HG03175 (cell line): ENCODE data around the gene FERMT3.
A peak's percentile ranks its signal among the peaks of the same experiment; 100 is the strongest.

Source experiments
- ATAC-seq: cut with Tn5 transposase; IDR thresholded peaks from one replicate; pipeline ENCODE4 v1.9.1; 2021; ENCODE audit warnings: mild to moderate bottlenecking, moderate library complexity; ENCODE audit not compliant: unreplicated experiment

Gene FERMT3

DNA sequence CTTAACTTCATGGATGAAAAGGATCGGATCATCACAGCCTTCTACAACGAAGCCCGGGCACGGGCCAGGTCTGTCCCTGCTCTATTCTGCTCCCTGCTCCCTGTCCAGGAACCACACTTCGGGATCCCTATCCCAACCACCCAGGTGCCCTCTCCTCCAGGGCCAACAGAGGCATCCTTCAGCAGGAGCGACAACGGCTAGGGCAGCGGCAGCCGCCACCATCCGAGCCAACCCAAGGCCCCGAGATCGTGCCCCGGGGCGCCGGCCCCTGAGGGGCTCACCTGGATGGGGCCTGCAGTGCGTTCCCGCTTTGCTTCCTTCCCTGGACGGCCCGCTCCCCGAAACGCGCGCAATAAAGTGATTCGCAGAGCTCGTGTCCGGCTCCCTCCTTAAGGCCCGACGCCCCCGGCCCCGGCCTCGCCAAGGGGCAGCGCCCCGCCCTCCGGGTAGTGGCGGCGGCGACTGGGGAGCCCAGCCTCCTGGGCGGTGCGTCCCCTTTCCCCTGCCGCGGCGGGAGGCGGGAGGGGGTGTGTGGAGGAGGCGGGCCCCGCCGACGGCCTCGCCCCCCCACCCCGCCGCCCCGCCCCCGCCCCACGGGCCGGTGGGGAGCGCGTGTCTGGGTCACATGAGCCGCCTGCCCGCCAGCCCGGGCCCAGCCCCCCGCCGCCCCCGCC is 27.5 kb downstream of the FERMT3 start, which contains the start of gene VEGFB:
Gene VEGFB, plus strand, starts transcription at position 672 of the 674 bp plus-strand sequence. CDS start 250 bp downstream, outside the sequence.
- ATAC-seq, result peak; percentile 31

DNA sequence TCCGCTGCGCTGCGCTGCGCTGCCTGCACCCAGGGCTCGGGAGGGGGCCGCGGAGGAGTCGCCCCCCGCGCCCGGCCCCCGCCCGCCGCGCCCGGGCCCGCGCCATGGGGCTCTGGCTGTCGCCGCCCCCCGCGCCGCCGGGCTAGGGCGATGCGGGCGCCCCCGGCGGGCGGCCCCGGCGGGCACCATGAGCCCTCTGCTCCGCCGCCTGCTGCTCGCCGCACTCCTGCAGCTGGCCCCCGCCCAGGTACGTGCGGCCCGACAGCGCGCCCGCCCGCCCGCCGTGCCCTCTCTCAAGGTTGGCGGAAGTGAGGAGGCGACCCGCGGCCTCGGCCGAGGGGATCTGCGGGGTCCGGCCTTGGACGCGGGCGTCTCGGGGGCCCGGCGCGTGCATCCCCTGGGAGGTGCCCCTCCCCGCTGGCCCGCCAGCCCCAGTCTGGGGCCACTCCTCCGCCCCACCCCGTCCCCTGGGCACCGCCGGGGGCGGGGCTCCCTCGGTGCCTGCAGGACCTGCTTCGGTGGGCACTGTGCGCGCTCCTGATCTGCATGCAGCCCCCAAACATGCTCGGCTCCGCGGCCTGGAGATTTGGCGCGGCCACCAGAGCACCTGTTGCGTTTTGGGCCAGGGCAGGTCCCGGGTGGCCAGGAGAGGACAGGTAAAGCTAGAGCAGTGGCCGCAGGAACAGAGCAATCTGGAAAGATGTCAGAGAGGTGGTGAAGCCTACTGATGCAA is 28.3 kb downstream of the FERMT3 start:
- peak; percentile 26 for ATAC-seq

DNA sequence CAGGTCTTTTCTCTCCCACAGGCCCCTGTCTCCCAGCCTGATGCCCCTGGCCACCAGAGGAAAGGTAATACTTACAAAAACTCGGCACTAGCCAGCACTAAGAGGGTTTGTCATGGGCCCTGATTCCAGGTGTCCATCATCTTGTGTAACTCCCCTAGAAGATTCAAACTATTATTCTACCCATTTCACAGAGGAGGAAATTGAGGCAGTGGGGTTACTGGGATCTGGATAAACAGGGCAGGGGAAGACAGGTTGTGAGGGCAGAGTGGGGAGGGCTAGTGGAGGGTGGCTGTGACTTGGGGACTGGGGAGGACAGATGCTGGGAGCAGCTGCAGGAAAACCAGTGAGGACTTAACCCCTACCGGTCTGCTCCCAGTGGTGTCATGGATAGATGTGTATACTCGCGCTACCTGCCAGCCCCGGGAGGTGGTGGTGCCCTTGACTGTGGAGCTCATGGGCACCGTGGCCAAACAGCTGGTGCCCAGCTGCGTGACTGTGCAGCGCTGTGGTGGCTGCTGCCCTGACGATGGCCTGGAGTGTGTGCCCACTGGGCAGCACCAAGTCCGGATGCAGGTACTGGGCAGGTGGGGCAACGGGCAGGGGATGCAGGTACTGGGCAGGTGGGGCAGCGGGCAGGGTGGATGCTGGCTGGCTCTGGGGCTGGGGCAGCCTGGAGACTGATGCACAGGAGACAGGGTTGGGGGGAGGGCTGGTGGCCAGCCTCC is 29.1 kb downstream of the FERMT3 start:
- ATAC-seq, result no peak

DNA sequence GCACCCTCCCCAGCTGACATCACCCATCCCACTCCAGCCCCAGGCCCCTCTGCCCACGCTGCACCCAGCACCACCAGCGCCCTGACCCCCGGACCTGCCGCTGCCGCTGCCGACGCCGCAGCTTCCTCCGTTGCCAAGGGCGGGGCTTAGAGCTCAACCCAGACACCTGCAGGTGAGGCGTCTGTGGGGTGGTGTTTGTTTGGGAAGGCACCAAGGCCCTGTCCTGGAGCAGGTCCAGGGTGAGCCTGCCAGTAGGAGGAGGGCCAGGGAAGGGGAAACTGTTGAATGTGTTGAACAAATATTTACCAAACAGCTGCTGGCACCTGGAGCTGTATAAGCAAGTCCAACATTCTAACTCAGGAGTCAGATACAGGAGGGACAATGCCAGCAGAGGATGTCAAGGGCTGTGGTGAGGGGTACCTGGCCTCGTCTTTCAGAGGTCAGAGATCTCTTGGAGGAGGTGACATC is 31.0 kb downstream of the FERMT3 start:
- no peak for ATAC-seq

DNA sequence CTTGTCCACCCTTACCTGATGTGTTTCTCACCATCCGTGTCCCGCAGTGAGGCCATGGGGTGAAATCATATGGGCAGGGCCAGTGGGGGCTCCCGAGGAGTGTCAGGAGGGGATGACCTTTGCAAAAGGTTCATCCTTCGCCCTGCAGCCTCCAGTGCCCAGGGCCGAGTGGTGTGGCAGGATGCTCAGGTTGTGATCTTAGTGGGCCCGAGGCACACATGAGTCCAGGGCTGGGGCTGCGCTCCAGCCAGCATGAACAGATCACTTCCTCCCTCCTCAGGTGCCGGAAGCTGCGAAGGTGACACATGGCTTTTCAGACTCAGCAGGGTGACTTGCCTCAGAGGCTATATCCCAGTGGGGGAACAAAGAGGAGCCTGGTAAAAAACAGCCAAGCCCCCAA is 31.6 kb downstream of the FERMT3 start:
- no peak for ATAC-seq

DNA sequence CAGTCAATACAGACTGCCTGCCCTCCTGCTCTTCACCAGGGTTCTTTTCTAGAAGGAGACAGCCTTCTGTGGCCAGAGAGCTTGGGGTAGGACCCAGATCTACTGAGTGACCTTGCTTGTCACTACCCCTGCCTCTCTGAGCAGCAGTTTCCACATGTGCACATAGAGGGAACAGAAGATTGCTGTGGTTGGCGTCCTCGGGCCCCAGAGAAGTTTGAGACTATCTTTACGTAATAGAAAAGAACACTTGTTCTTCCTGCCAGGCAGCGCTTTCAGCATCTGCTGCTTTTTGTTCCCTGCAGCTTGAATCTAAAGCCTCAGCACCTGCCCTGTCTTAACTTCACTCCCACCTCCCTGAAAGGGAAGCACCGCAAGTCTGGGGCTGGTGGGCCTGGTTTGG is 32.5 kb downstream of the FERMT3 start:
- no peak for ATAC-seq

DNA sequence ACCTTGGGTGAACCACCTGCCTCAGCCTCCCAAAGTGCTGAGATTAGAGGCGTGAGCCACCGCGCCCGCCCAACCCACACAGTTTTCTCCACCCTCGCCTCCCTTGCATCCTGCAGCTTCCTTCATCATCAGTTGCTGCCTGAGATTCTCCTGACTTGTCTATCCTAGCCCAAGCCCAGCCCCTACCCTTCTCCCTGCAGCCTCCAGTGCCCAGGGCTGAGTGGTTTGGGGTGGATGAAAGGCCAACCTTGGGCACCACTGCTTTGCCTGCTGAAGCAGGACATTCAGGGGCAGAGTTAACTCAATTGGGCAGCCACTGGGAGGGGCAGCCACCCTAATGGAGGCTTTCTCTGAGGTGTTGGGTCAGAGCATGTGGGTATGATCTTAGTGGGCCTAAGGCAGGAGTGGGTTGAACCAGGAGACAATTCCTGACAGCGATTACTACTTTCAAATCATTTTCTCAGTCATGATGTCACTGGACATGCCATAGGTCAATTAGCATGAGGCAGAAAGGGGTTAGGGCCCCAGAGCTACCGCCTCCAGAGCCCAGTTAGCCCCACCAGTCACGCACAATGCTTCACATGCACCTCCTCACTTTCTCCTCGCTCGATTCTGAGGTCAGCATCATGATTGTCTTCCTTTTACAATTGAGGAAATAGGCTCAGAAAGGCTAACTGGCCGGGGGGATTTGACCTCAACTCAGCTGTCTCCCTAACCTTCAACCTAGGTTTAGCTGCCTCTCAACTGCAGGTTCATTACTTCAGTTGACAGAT is 33.3 kb downstream of the FERMT3 start:
- ATAC-seq, result peak; percentile 21

DNA sequence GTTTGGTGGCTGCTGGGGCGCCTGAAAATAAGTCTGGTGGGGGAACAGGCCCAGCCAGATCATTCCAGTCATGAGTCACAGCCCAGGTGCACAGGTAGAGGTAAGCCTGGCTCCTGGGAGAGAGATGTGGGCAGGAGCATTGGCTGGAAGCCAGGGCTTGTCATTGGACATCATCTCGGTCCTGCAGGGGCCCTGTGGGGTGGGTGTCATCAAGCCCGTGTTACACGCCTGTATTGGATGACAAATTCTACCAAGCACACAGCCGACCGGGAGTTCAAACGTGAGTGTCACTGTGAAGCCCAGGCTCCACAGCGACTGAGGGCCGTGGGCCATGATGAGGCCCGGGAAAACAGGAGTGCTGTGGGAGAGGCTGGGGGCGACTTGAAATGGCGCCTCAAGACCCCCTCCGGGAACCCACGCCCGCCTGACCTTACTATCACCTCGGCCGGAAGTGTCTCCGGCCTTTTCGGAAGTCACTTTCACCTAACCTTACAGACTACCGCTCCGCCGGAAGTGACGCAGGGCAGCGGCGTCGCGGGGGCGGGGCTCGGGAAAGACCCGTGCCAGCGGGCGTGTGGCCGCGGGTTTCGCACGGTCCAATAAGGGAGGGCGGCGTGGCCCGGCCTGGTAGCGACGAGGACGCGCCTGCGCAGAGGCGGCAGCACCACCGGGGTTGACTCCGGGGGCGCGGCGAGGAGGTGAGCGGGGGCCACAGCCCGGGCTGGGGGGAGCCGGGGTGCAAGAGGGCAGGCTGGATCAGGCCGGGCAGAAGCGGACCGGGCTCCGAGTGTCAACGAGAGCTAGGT is 34.1 kb downstream of the FERMT3 start, which contains the start of gene FKBP2:
Gene FKBP2, plus strand, starts transcription at position 661 of the 806 bp plus-strand sequence. CDS start 1,293 bp downstream, outside the sequence.
- ATAC-seq, result peak; percentile 46

DNA sequence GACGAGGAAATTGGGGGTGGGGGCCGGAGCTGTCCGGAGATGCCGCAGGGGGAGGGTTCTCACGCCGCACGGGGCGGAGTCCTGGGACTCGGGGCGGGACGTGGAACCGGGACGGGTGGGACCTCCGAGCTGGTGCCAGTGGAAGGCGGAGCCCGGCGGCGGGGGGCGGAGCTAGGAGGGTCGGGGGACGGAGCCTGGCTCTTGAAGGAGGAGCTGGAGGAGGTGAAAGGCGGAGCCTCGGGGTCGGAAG is 34.6 kb downstream of the FERMT3 start:
- peak; percentile 65 for ATAC-seq

DNA sequence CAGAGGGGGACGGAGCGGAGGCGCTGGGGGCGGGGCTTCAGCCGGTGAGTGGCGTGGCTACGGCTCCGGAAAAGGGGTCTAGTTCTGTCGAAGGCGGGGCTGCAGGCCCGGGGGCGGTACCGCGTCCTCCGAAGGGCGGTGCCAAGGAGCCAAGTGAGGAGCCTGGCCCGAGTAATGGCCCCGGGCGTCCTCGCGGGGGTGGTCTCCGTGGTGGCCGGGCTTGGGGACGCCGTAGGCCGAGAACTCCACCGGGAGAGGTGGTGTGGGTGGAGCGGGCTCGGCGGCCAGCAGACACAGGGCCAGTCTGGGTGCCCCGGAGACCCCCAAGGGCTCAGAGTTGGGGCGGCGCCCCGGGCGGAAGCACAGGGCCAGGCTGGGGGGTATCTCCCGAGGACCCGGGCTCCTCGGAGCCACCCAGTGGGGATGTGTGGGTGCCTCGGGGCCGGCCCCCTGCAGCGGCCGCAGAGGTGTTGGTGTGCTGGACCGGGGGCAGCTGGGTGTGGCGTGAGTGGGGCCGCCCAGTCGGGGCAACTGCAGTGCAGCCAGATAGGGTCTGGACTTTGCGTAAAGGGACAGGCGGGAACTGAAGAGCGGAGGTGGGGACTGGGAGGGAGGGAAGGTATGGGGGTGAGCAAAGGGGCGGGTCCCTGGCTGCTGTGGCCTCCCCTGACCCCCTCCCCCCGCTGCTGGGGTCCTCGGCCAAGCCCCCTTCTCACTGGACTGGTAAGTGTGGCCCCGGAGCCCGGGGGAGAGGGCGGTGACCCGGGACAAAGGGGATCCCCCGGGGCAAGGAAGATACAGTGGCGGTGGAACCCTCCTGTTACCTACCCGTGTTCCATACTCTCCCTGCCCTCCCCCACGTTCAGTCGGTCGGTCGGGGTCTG is 35.2 kb downstream of the FERMT3 start:
- ATAC-seq, result peak; percentile 4

DNA sequence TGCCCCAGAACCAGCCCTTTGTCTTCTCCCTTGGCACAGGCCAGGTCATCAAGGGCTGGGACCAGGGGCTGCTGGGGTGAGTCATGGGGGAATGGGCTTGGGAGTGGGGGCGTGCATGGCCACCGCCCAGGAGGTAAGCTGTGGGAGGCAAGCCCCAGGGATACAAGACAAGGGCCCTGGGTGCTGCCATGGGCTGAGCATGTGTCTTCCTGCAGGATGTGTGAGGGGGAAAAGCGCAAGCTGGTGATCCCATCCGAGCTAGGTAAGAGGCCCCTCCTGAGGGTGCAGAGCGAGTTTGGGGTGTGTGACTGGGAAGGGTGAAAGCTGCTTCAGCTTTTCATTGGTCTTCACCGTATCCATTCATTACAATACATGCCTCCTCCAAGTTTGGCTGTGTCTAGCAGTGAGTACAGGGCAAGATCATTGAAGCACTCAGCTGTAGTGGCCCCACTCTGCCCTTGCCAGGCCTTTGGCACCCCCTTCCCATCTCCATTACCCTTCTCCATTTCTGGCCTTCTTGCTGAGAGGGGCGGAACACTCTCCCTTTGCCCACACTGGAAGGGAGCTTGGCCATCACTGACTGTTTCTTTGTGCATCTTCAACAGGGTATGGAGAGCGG is 36.8 kb downstream of the FERMT3 start:
- no peak for ATAC-seq

DNA sequence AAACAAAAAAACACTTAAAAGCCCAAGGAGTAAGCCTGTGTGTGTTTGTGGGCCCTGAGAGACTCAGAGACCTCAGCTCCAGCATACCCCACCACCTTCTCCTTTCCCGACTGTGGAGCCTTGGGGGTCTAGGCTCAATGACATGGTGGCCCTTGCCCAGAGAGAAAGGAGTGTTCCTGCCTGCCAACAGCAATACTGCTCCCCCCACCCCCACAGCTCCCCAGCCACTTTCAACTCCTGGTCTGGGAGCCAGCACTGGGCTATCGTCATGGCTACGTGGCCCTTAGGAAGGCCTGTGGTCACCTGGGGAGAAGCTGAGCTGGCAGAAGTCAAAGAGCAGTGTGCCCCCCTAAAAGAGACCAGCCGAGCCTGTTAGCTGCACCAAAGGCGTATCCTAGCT is 37.6 kb downstream of the FERMT3 start:
- no peak for ATAC-seq

DNA sequence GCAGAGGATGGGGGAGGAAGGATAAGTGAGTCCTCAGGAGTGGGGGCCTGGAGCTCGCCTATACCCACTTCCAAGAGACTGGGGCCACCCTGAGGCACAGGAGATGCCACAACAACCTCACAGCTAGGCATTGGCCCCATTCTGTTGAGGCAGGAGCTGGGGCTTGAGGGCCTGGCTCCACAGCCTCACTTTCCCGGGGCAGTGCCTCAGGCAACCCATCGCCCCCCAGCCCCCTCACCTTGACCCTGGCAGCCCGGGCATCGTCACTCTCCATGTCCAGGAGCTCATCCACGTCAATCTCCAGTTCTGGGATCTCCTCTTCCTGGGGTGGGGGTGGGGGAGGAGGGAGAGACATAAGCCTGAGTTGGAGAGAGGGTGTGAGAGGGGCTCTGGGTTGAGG is 38.4 kb downstream of the FERMT3 start:
- no peak for ATAC-seq

DNA sequence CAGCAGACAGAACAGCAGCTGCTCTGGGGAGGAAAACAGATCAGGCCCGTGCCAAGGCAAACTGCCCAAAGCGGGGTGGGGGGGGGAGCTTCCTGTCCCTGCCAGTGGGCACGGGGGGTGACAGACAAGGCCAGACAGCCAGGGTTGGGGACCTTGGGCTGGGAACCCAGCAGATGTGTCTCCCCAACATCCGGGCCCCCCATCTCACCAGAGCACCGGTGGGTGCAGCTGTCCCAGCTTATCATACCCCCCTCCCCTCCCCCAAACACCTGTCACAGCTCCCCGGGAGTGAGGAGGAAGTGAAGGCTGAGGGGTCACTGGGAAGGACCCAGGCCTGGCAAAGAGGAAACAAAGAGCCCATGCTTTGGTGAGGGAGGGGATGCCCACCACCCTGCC is 38.9 kb downstream of the FERMT3 start:
- ATAC-seq, result no peak

DNA sequence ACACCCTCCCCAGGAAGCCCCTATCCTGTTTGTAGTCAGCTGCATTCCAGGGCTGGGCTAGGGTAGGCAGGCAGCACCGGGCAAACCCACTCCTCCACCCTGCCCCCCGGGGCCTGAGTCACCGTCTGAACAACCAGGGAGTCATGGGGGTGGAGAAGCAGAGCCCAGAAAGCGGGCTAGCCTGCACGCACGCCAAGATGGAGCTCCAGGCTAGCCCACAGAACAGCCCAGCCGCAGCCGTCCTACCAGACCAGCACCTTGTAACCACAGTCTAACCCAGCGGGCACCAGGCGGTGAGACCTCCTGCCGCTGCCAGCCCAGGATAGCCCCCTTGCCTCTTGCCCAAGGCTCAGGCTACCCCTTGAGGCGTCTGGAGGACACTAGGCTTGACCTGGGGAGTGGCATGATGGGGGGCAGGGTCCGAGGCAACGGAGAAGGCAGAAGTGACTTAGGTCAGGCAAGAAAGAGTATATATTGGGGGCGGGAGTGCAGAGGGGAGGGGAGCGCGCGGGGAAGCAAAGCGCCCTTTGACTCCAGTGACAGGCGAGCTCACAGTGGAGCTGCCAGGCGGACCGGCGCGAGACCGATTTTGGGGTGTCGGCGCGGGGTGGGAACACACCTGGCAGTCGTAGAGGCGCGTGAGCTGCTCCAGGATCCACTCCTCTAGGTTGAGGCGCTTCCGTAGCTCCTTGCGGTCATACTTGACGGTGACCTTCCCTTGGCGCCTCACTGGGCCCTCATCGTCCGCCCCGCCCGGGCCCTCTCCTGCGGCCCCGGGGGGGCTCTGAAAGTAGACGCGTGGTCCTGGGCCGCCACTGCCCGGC is 39.5 kb downstream of the FERMT3 start:
- ATAC-seq, result no peak

DNA sequence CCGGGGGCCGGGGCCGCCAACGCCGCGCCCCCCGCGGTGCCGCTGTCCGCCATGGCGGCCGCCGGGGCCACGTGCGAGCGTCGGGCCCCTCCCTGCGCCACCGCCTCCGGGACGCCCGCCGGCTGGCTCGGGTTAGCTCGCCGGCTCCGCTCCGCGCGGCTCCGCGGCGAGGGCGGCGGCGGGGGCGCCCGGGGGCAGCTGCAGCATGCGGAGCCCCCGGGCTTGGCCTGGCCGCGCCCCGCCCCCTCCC is 40.0 kb downstream of the FERMT3 start:
- peak; percentile 9 for ATAC-seq

DNA sequence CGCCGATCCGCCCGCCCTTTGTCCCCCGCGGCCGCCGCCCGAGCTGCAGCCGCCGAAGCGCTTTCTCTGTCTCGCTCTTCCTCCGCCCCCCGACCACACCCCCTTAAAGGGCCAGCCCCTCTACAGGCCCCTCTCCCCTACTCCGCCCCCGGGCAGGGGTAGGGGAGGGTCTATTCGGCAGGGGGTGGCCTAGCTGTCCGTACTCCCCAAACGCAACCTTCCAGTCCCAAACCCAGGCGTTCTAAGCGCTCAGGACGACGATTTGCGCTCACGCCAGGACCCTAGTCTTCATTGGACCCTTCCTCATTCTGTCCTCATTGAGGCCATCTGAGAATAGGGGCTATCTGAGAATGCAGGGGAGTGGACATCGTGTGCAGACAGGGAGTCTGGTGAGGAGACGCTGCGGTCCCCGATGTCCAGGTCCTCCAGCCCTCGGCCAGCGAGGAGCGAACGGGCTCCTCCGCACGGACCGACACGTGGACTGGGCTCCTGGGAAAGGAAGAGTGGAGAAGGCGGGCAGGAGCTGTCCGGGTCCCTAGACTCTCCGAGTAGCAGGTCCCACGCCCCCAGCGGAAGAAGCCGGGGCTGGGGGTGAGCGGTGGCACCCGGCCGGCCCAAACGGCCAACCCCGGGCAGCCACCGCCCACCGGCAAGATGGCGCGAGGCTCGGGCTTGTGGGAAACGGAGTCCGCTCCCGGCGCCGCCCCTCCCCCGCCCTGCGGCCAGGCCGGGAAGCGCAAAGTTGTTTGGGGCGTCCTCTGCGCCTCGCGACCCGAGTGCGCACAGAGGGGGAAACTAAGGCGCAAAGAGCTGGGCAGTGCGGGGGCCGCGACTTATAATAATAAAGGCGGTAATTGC is 40.6 kb downstream of the FERMT3 start, which contains the start of gene PPP1R14B:
Gene PPP1R14B, minus strand, starts transcription at position 73 of the 858 bp plus-strand sequence. CDS start 270 bp downstream, outside the sequence.
- peak; percentile 35 for ATAC-seq
